Gastrocnemius medialis (tissue), 4 donors: ENCODE data around the gene PMAIP1. TPM values are rescaled to one million over a fixed set of nuclear protein-coding genes. Genes with fewer than 3 reads are reported as not detected.

Experiments
- ATAC-seq, 2 donors: fragments of 150-250 bp; one replicate each; pipeline ENCODE4 v1.9.1; 2016
- DNase-seq, 2 donors: peaks; one replicate each; pipeline ENCODE4 v3.0.0-alpha.2; 2019
- H3K27ac ChIP-seq, 4 donors: fragments of 200-600 bp; sonication (generic); 1 replicate in 1 of 4; 2 replicates in 3 of 4; pipeline ENCODE4 v1.5.1; 2016 to 2018; ENCODE audit warnings: mild to moderate bottlenecking in 2 of 4, moderate library complexity in 1 of 4
- H3K27me3 ChIP-seq, 3 donors: fragments of 200-600 bp; sonication (generic) in 2 of 3; 1 replicate in 1 of 3; 2 replicates in 2 of 3; pipeline versions ENCODE4 v1.5.1 to v1.6.0; 2016 to 2019; ENCODE audit warnings: mild to moderate bottlenecking in 1 of 3, moderate library complexity in 1 of 3
- H3K36me3 ChIP-seq, 2 donors: fragments of 200-600 bp; sonication (generic) in 1 of 2; one replicate each; pipeline ENCODE4 v1.5.1; 2017 to 2018
- H3K4me1 ChIP-seq, 2 donors: fragments of 200-600 bp; sonication (generic) in 1 of 2; one replicate each; pipeline ENCODE4 v1.5.1; 2016 to 2017; ENCODE audit warnings: mild to moderate bottlenecking in 2 of 2
- H3K4me3 ChIP-seq, 4 donors: fragments of 200-600 bp; sonication (generic) in 3 of 4; 1 replicate in 1 of 4; 2 replicates in 3 of 4; pipeline ENCODE4 v1.5.1; 2016 to 2019; ENCODE audit warnings: mild to moderate bottlenecking in 2 of 4
- H3K9me3 ChIP-seq, 3 donors: fragments of 200-600 bp; sonication (generic) in 2 of 3; 1 replicate in 1 of 3; 2 replicates in 2 of 3; pipeline ENCODE4 v1.5.1; 2016 to 2019
- CTCF ChIP-seq, 5 experiments: fragments of 450-650 bp in 3 of 5; fragments of 200-600 bp in 2 of 5; sonication (generic) in 2 of 5; IDR thresholded peaks in 4 of 5; conservative IDR thresholded peaks in 1 of 5; 1 replicate in 4 of 5; 2 replicates in 1 of 5; pipeline ENCODE4 v1.5.1; 2016 to 2019; ENCODE audit warnings: antibody characterized with exemption in 5 of 5, mild to moderate bottlenecking in 3 of 5, moderate library complexity in 3 of 5
- POLR2A ChIP-seq, 2 donors: fragments of 450-650 bp; IDR thresholded peaks; one replicate each; pipeline ENCODE4 v1.6.1; 2017; ENCODE audit warnings: antibody characterized with exemption in 2 of 2, mild to moderate bottlenecking in 2 of 2, moderate library complexity in 2 of 2
- in situ Hi-C, 4 donors: fragments of 200-750 bp; cut with MboI; loops; one replicate each; pipeline versions ENCODE4 v1.15.0 to v1.8.0; 2017; ENCODE audit warnings: low sequenced_read_pairs in 4 of 4
- intact Hi-C: fragments of 100-400 bp; cut with DNase I; formaldehyde crosslinking; loops from one replicate; pipeline ENCODE4 v1.15.1; 2023; ENCODE audit warnings: low total_unique reads
- total RNA-seq, 4 donors: library from RNA; depleted of rRNA; stranded (reverse); fragments of >200 nt; gene quantifications; one replicate each; pipeline versions ENCODE4 v1.1.0 to v1.2.3, GENCODE V29; 2016

PMAIP1 gene
- total RNA-seq, 4 donors from 2014 or later = 0.27 to 1.7 (median 1.2) TPM; not detected in 1

DNA sequence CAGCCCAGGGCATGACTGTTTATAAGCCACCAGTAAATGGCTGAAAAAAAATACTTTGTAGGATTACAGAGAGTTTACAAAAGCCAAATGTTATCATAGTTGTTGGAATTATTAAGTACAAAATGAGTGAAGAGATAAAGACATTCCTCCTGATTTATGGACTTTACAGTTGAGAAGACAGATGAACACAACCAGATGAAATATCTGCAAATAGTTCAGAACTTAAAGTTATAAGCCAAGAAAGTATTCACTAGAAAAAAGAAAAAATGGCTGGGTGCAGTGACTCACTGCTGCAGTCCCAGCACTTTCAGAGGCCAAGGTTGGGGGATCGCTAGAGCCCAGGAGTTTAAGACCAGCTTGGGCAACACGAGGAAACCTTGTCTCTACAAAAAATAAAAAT, 11.2 kb downstream of the PMAIP1 start:
- H3K27ac ChIP-seq = no peak overlapping the region
- no peak overlapping the region for H3K4me3 ChIP-seq
- in situ Hi-C loops = no loop called here
- H3K9me3 ChIP-seq = no peaks in the 10 kb centered on the region
- no peaks in the 10 kb centered on the region for H3K36me3 ChIP-seq
- no peak for DNase-seq
- no peaks in the 10 kb centered on the region for H3K4me1 ChIP-seq
- H3K27me3 ChIP-seq = no peaks in the 10 kb centered on the region
- no peak for TF ChIP-seq POLR2A (IDR thresholded peaks at IDR 0.05)
- no peak for TF ChIP-seq CTCF (IDR thresholded peaks at IDR 0.05 in 4 of 5, conservative IDR thresholded peaks at IDR 0.05 in 1 of 5)
- intact Hi-C loops = no loop called here
- no peak for ATAC-seq

- no peak for DNase-seq
- Histone ChIP-seq H3K4me1 (no peaks in the 10 kb centered on the region), H3K27ac (no peak overlapping the region), H3K27me3 (no peaks in the 10 kb centered on the region), H3K9me3 (no peaks in the 10 kb centered on the region), H3K4me3 (no peak overlapping the region), H3K36me3 (no peaks in the 10 kb centered on the region)
- ATAC-seq = no peak
- in situ Hi-C loops (no loop called here), intact Hi-C loops (no loop called here)
- TF ChIP-seq POLR2A (IDR thresholded peaks at IDR 0.05) = no peak
- TF ChIP-seq CTCF (IDR thresholded peaks at IDR 0.05 in 4 of 5, conservative IDR thresholded peaks at IDR 0.05 in 1 of 5) = no peak
These were observed 11.8 kb downstream of the PMAIP1 start for GRCh38 chr18:59911600-59911999.

DNA sequence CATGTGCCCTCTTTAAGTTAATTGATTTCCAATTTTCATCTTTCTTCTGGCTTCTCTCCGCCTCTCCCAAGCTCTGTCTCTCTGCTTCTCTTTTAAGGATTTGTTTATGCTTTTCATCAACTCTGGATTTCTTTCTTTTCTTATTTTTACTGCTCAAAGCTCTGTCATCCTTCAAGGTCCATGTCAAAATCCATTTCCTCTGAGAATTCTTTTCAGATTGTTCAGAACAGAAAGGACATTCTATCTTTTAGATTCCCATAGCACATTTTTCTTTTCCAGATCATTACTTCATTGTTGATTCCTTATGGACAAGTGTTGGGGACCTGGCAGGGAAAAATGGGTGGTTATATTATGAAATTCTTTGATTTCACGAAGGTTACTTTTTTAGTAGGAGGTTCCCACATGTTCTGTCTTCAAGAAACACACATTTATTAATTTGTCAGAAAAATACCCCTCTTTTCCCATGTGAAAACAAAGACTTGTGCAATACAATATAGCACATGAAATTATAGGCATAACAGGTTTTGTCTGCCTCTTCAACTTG, 12.3 kb downstream of the PMAIP1 start:
- Histone ChIP-seq H3K27ac (no peak overlapping the region), H3K4me1 (no peaks in the 10 kb centered on the region), H3K4me3 (no peak overlapping the region), H3K27me3 (no peaks in the 10 kb centered on the region), H3K9me3 (no peaks in the 10 kb centered on the region), H3K36me3 (no peaks in the 10 kb centered on the region)
- in situ Hi-C loops (no loop called here), intact Hi-C loops (no loop called here)
- ATAC-seq (no peak), DNase-seq (no peak)
- TF ChIP-seq CTCF (IDR thresholded peaks at IDR 0.05 in 4 of 5, conservative IDR thresholded peaks at IDR 0.05 in 1 of 5) (no peak), POLR2A (IDR thresholded peaks at IDR 0.05) (no peak)

DNA sequence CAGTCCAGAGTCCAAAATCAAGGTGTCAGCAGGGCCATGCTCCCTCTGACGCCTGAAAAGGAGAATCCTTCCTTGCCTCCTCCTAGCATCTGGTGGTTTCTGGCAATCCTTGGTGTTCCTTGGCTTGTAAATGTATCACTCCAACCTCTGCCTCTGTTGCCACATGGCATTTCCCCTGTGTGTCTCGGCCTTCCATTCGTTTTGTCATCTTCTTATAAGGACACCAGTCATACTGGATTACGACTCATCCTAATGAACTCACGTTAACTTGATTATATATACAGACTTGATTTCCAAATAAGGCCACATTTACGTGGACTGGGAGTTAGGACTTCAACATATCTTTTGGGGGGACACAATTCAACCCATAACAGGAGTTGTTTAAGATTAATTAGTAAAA, 15.8 kb downstream of the PMAIP1 start:
- DNase-seq = no peak
- Histone ChIP-seq H3K4me3 (no peak overlapping the region), H3K36me3 (no peaks in the 10 kb centered on the region), H3K27me3 (no peaks in the 10 kb centered on the region), H3K9me3 (no peaks in the 10 kb centered on the region), H3K27ac (no peak overlapping the region), H3K4me1 (no peaks in the 10 kb centered on the region)
- intact Hi-C loops = no loop called here
- no peak for ATAC-seq
- in situ Hi-C loops = no loop called here
- TF ChIP-seq POLR2A (IDR thresholded peaks at IDR 0.05) (no peak), CTCF (IDR thresholded peaks at IDR 0.05 in 4 of 5, conservative IDR thresholded peaks at IDR 0.05 in 1 of 5) (no peak)

- Histone ChIP-seq H3K4me3 (no peak overlapping the region), H3K9me3 (no peaks in the 10 kb centered on the region), H3K27me3 (no peaks in the 10 kb centered on the region), H3K27ac (no peak overlapping the region), H3K36me3 (no peaks in the 10 kb centered on the region), H3K4me1 (no peaks in the 10 kb centered on the region)
- in situ Hi-C loops (no loop called here), intact Hi-C loops (no loop called here)
- DNase-seq (no peak), ATAC-seq (no peak)
- TF ChIP-seq POLR2A (IDR thresholded peaks at IDR 0.05) (no peak), CTCF (IDR thresholded peaks at IDR 0.05 in 4 of 5, conservative IDR thresholded peaks at IDR 0.05 in 1 of 5) (no peak)
These were observed 16.9 kb downstream of the PMAIP1 start for GRCh38 chr18:59916746-59917145.
